Stimulated activated CD4-positive, alpha-beta T cell treated with anti-CD3 and anti-CD28 coated beads, TNF-alpha, amount 100 ng/mL, for 24 hours (primary cell): ENCODE data around the gene S100A8.

Experiments
- DNase-seq, 3 experiments: peaks; one replicate each; pipeline ENCODE4 v3.0.0-alpha.2; 2020; ENCODE audit warnings: low read depth in 3 of 3

The S100A8 gene

DNA sequence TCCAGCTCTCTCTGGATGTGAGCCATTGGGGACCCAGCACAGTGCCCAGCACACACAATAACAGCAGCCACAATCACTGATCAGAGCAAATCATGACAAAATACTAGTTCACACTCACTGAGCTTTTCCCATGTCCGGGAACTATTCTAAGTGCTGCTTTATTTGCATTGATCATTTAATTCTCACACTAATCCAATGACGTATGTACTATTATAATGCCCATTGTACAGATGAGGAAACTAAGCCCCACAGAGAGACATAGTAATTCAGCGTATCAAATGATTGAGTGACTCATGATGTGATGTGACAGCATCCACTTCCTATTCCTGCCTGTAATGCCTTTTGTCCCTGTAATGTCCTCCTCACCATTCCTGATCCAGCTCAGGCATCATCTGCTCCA lies 1.9 kb upstream of the S100A8 start:
- no peak for DNase-seq

GRCh38 chr1:153392258-153392657 lies 1.4 kb upstream of the S100A8 start:
- no peak for DNase-seq

GRCh38 chr1:153389973-153390879 lies 647 bp downstream of the S100A8 start:
- no peak for DNase-seq

- no peak for DNase-seq
Measured at GRCh38 chr1:153389401-153389800, 1.5 kb downstream of the S100A8 start.

DNA sequence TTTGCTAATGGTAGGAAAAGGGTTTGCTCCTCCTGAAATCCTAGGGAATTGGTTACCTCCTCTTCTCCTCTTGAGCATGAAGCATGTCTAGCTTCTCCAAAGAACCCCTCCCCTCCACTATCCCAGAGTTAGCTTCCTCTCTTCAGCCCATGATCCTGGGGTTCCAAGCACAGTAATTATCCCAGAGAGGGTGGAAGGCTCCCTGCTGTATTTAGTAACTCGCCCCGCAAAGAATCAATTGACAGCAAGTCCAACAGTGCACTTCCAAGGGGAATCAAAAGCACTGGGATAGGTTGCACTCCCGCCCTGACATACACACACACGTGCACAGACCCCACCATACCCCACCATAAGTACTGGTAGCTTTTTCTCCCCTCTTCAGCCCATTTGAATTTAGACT lies 3.1 kb downstream of the S100A8 start:
- no peak for DNase-seq

DNA sequence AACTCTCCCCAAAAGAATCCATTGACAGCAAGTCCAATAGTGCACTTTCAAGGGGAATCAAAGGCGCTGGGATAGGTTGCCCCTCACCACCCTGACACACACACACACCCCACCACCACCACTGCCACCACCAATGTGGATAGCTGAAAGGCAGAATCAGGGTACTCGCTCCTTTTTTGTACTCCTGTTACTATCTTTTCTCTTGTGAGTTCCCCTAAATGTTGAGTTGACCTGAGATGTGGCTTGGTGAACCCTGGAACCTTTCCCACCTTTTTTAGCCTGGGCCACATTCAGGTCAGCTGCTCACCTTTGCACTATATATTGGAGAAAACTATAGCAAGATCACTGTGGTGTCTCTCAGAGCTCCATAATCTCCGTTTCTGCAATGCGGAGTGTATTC lies 3.9 kb downstream of the S100A8 start:
- no peak for DNase-seq

GRCh38 chr1:153386500-153386901 lies 4.4 kb downstream of the S100A8 start:
- no peak for DNase-seq

- DNase-seq = no peak
Measured at GRCh38 chr1:153384958-153385580, 5.8 kb downstream of the S100A8 start.

DNA sequence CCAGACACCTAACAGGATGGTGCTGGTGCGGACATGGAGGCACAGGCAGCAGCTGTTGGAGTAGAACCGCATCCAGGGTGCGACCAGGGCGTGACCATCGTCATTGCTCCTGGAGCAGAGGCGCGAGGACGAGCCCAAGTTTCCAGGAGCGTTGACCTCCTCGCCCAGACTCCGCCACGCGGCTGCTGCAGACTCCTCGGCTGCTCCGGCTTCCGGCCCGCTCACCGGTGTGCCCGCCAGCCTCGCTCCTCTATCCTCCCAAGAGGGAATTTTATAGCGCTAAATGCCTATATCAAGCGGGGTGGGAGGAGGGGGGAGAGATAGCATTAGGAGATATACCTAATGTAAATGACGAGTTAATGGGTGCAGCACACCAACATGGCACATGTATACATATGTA lies 10.2 kb downstream of the S100A8 start:
- no peak for DNase-seq

DNA sequence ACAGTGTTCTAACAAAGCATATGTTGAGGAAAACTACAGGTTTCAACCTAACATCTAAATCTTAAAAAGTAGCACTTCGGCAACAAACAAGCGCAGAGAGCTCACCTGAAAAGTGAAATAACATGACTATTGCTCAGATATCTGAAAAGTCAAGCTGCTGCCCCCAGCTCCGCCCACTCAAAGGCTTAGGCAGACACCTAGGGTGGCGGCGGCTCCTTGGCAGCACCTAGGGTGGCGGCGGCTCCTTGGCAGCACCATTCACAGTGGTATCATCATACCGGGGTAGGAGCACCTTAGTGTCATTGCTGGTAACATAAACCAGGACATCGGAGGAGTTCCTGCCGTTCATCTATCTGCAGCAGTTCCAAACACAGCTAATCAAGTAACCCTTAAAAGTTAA lies 11.3 kb downstream of the S100A8 start:
- DNase-seq = no peak

DNA sequence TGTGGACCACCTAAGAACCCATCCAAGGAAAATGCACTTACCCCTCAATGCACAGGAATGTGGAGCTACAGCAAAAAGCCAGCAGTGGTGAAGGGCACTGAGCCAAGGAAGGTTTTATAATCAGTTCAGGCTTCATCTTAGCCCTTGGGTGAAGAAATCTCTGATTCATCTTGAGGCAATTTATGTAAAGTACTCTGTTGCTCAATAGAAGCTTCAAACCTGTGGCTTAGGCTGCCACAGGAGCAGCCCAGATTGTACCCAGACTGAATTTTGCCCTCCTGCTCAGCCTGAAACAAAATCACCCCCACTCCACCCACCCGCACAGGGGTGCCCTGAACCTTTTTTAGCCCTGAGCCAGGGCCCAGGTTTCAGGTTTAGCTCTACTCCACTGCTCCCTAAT lies 15.4 kb downstream of the S100A8 start, which contains the start of gene S100A12:
S100A12 (minus strand) TSS at position 111 of the 400 bp plus-strand sequence. CDS start 1,029 bp downstream, outside the sequence.
- no peak for DNase-seq

- no peak for DNase-seq
Measured at GRCh38 chr1:153374071-153374470, 16.8 kb downstream of the S100A8 start.

DNA sequence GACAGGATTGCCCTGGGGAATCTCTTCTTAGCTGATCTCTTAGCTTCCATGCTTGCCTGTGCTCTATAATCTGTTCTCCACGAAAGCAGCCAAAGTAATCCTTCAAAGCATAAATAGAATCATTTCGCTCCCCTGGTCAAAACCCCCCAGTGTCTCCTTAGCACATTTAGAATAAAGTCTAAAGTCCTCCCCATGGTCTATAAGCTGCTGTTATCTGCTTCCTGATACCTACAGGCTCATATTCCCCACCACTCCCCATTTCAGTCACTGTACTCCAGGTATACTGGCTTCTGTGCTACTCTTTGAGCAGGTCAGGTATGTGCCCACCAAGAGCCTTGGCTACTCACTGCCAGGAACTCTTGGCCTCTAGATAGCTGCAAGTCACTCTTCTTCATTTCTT lies 18.3 kb downstream of the S100A8 start:
- DNase-seq = no peak

GRCh38 chr1:153371231-153371630 lies 19.6 kb downstream of the S100A8 start:
- DNase-seq = no peak

DNA sequence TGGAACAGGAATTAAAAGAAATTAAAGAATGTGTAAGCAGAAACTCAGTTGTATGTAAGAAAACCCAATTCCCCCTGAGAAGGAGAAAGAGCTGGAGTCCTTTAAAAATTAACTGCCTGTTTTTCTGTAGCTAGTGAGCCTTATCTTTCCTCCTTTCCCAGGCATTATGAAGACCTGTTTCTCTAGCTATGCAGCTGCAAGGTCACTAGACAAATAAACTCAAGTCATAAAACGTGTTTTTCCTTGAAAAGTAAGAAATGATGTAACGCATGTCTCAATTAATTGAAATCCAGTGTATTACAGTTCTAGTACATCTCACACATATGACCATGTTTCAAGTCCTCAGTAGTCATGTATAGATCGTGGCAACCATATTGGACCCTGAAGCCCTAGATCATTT lies 20.7 kb downstream of the S100A8 start:
- DNase-seq = no peak

GRCh38 chr1:153368495-153368894 lies 22.4 kb downstream of the S100A8 start:
- no peak for DNase-seq

DNA sequence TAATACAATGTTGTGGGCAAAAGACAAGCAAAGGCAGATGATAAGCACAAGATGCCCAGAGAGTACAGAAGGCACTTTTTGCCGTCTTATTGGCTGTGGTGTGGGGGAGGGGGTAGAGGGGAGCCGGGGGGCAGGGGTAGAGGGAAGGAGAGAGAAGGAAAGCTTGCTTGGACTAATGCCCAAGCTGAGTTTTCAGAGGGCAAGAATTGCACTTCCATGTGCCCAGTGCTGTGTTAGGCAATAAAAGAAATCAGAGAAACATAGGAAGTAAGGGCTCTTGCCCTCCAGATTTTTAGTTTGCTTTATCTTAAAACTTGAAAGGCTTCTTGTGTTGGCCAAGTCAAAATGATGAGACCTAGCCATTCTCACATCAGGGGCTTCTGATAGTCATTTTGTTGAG lies 23.8 kb downstream of the S100A8 start:
- DNase-seq = no peak

GRCh38 chr1:153366261-153366660 lies 24.6 kb downstream of the S100A8 start:
- DNase-seq = no peak

DNA sequence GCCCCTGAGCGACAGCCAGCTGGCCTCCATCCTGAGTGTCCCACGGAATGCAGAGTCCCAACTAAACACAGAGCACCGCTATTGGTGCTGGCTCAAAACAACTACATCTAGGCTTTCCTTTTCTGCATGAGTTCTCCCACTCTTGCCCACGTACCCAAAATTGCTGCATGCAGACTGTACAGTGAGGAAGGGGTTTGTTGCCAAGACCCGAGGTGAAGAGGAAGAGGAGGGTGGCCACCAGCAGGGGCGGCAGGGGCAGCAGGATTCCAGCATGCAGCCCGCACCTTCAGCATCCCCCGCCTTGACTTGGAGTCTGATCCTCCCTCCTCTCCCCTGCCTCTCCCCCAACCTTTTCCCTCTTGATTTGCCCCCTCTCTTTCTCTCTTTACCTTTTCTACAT lies 25.2 kb downstream of the S100A8 start:
- DNase-seq = no peak

DNA sequence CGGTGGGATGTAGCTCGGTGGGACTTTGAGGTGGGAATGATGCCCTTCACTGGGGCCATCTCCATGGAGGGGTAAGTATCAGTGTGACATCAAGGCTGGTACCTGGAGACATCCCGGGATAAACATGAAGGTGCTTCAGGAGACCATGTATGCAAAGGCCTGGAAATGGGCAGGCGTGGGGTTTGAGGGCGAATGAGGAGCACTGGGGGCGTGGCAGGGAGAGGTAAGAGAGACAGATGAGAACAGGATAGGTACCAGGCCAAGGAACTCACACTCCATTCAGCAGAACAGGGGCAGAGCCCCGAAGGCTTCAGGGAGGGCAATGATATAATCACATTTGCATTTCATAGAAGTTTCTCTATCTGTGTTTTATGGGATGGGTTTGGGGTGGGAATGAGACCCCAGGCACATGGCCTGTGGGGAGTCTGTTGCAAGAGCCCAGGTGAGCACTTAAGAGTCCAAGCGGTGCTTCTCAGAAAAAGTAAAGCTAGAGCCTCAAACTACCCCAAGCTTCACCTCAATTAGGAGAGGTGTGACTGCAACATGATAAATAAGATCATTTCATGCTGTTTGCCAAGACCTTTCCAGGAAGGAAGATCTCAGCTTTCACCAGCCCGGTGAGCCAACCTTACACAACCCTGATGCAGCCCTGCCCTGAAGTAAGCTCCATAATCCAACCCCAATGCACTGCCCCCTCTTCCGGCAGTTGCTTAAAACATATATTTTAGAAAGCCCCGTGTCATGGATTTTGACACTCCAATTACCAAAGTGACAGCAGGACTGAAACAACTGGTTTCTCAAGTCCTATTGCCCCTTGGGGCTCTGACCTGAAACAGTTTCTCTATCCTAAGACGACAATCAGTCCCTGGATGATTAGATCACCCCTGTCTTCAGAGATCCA lies 25.9 kb downstream of the S100A8 start:
- no peak for DNase-seq

- DNase-seq = no peak
Measured at GRCh38 chr1:153364156-153364555, 26.7 kb downstream of the S100A8 start.

DNA sequence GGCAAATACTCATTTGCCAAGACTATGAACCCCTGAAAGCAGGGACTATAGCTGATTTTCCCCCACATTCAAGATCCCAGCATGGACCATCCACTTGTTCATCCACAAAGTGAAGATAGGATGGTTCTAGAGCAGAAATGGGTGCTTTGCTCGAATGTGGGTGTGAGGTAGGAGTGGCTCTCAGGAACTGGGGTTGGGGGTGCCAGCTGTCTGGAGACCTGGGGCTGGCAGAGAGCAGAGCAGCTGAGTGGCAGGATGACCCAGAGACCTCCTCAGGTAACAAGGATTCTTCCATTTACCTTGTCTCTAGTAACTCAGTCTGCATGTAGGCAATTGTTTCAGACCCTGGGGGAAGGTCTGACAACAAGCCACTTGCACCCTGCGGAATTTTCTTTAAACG lies 27.2 kb downstream of the S100A8 start:
- no peak for DNase-seq
